Peyer's patch (tissue), 4 donors: ENCODE data around the gene RET.

ENCODE experiments used
- CTCF ChIP-seq, 6 experiments: fragments of 450-650 bp in 4 of 6; fragments of 200-600 bp in 2 of 6; sonication (generic) in 1 of 6; IDR thresholded peaks; one replicate each; pipeline ENCODE4 v1.5.1; 2017 to 2019; ENCODE audit warnings: antibody characterized with exemption in 6 of 6, mild to moderate bottlenecking in 3 of 6, moderate library complexity in 1 of 6
- POLR2A ChIP-seq, 2 donors: fragments of 450-650 bp; IDR thresholded peaks; one replicate each; pipeline ENCODE4 v1.5.1; 2017; ENCODE audit warnings: antibody characterized with exemption in 2 of 2, mild to moderate bottlenecking in 2 of 2, moderate library complexity in 2 of 2

GRCh38 chr10:43047288-43047970 lies 29.4 kb upstream of the RET start:
- TF ChIP-seq CTCF (IDR thresholded peaks at IDR 0.05): no peak
- TF ChIP-seq POLR2A (IDR thresholded peaks at IDR 0.05): no peak
